NCI-H345 (cell line): ENCODE measurements around the gene LTA4H.
A peak's percentile ranks its signal among the peaks of the same experiment; 100 is the strongest.

ENCODE experiments used
- DNase-seq: peaks from one replicate; lab custom pipeline; 2025; lab: John Stamatoyannopoulos, UW

LTA4H gene

GRCh38 chr12:95956557-95957145 lies 78.7 kb downstream of the LTA4H start:
- DNase-seq = no peak

DNA sequence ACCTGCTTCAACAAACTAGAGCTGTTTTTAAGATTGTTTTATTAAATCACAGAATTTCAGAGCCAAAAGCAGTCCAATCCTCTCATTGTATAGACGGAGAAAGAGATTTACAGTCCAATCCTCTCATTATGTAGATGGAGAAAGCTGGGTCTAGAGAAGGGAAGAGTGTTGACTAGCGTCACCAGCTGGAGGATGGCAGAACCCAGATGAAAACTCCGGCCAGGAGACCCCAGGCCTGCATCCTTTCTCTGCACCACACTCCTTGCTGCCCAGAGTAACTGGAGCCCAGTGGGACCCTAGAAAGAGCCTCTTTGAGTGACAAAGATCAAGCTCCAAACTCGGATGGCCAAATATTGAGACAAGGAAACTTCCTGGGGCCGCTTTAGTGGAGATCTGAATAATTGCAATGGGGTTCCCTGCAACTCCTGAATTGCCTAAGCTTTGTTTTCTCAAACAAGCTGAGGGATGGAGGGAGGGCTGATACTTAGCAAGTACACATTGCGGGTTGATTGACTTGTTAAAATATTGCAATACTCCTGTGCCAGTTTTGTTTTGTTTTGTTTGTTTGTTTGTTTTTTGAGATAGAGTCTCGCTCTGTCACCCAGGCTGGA lies 79.7 kb downstream of the LTA4H start:
- no peak for DNase-seq

DNA sequence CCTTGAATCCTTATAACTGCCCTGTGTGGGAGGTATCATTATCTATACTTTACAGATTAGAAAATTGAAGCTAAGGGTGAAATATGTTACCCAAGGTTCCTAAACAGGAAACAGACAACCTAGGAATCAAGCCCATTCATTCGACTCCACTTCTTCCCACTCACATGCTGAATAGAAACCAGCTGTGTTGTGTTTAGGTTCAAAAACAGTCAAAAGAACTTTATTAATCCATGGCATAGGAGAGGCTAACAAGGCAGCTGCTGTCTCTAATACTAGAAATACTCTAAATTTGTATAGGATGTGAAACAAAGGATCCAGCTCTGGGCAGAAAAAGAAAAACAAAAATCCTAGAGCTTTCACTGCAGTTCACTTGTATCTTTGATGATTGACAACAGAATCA lies 82.4 kb downstream of the LTA4H start:
- no peak for DNase-seq

DNA sequence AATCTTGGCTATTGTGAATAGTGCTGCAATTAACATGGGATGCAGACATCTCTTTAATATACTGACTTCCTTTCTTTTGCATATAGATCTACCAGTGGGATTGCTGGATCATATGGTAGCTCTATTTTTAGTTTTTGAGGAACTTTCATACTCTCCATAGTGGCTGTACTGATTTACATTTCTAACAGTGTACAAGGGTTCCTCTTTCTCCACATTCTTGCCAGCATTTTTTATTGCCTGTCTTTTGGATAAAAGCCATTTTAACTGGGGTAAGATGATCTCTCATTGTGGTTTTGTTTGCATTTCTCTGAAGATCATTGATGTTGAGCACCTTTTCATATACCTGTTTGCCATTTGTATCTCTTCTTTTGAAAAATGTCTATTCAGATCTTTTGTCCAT lies 83.9 kb downstream of the LTA4H start:
- peak; percentile 27 for DNase-seq
